ENCODE measurements around the gene DHRS13. TPM values are rescaled to one million over a fixed set of nuclear protein-coding genes. Genes with fewer than 3 reads are reported as not detected.

The DHRS13 gene
- total RNA-seq, 1 donor from 2014 or later, result 32.6 TPM

GRCh38 chr17:28912281-28912937, 9.5 kb upstream of the DHRS13 start:
- H3K27ac Mint-ChIP-seq (ENCODE audit: unreplicated experiment), result no peak overlapping the region
- peaks cover 23% of the 10 kb centered on the region for H3K36me3 Mint-ChIP-seq (ENCODE audit: low read depth)
- no peak overlapping the region for H3K4me3 Mint-ChIP-seq
- peaks cover 1% of the 10 kb centered on the region for H3K4me1 Mint-ChIP-seq
- DNase-seq (ENCODE audit: low read depth, low spot score), result no peak
- H3K9me3 Mint-ChIP-seq, result no peaks in the 10 kb centered on the region
- TF ChIP-seq CTCF (conservative IDR thresholded peaks at IDR 0.05), result peak; percentile 33
- H3K27me3 Mint-ChIP-seq (ENCODE audit: low read depth), result no peaks in the 10 kb centered on the region

- DNase-seq (ENCODE audit: low read depth, low spot score), result no peak
- no peak for TF ChIP-seq CTCF (conservative IDR thresholded peaks at IDR 0.05)
- Mint-ChIP-seq H3K27me3 (ENCODE audit: low read depth) (no peaks in the 10 kb centered on the region), H3K9me3 (no peaks in the 10 kb centered on the region), H3K4me3 (no peak overlapping the region), H3K36me3 (ENCODE audit: low read depth) (peaks cover 27% of the 10 kb centered on the region), H3K4me1 (peaks cover 10% of the 10 kb centered on the region), H3K27ac (ENCODE audit: unreplicated experiment) (no peak overlapping the region)
Observed at GRCh38 chr17:28911411-28912045, 8.6 kb upstream of the DHRS13 start.

GRCh38 chr17:28910534-28910933, 7.7 kb upstream of the DHRS13 start:
- Mint-ChIP-seq H3K9me3 (no peaks in the 10 kb centered on the region), H3K4me3 (no peak overlapping the region), H3K27ac (ENCODE audit: unreplicated experiment) (no peak overlapping the region), H3K4me1 (peaks cover 10% of the 10 kb centered on the region), H3K36me3 (ENCODE audit: low read depth) (peaks cover 27% of the 10 kb centered on the region), H3K27me3 (ENCODE audit: low read depth) (no peaks in the 10 kb centered on the region)
- DNase-seq (ENCODE audit: low read depth, low spot score), result no peak
- no peak for TF ChIP-seq CTCF (conservative IDR thresholded peaks at IDR 0.05)

- no peak overlapping the region for H3K4me3 Mint-ChIP-seq
- no peak for DNase-seq (ENCODE audit: low read depth, low spot score)
- peaks cover 13% of the 10 kb centered on the region for H3K4me1 Mint-ChIP-seq
- peaks cover 18% of the 10 kb centered on the region for H3K36me3 Mint-ChIP-seq (ENCODE audit: low read depth)
- no peaks in the 10 kb centered on the region for H3K9me3 Mint-ChIP-seq
- no peak for TF ChIP-seq CTCF (conservative IDR thresholded peaks at IDR 0.05)
- H3K27me3 Mint-ChIP-seq (ENCODE audit: low read depth), result no peaks in the 10 kb centered on the region
- H3K27ac Mint-ChIP-seq (ENCODE audit: unreplicated experiment), result no peak overlapping the region
Observed at GRCh38 chr17:28908640-28909167, 5.8 kb upstream of the DHRS13 start.

- Mint-ChIP-seq H3K27me3 (ENCODE audit: low read depth) (no peaks in the 10 kb centered on the region), H3K9me3 (no peaks in the 10 kb centered on the region), H3K27ac (ENCODE audit: unreplicated experiment) (no peak overlapping the region), H3K4me3 (no peak overlapping the region), H3K4me1 (peaks cover 17% of the 10 kb centered on the region), H3K36me3 (ENCODE audit: low read depth) (peaks cover 16% of the 10 kb centered on the region)
- no peak for TF ChIP-seq CTCF (conservative IDR thresholded peaks at IDR 0.05)
- DNase-seq (ENCODE audit: low read depth, low spot score), result no peak
Observed at GRCh38 chr17:28907709-28908475, 5.0 kb upstream of the DHRS13 start.

Measured in neural crest cell (in vitro differentiated cells).